GM18526 (cell line): ENCODE measurements around the gene RETN.
A peak's percentile ranks its signal among the peaks of the same experiment; 100 is the strongest.

Experiments
- POLR2A ChIP-seq: IDR thresholded peaks from 3 replicates; pipeline ENCODE4 v1.6.1; 2011; ENCODE audit not compliant: insufficient read length; ENCODE audit errors: extremely low read depth

The RETN gene

DNA sequence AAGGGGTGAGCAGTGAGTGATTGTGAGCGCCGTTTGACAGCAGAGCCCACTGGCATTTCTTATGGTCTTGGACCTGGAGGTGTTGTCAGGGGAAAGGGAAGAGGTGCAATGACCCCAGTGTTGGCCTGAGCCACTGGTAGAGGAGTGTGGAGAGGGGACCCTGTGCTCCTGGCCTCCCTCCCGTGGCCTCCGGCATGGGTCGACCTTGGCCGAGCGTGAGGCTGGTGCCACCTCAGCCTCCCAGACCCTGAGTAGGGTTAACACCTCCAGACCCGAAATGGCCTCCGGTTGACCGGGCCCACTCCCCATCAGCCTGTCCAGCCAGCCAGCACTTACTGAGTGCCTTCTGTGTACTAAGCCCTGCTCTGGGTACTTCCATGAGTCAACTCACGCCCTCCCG, 18.3 kb downstream of the RETN start:
- peak; percentile 32 for TF ChIP-seq POLR2A

DNA sequence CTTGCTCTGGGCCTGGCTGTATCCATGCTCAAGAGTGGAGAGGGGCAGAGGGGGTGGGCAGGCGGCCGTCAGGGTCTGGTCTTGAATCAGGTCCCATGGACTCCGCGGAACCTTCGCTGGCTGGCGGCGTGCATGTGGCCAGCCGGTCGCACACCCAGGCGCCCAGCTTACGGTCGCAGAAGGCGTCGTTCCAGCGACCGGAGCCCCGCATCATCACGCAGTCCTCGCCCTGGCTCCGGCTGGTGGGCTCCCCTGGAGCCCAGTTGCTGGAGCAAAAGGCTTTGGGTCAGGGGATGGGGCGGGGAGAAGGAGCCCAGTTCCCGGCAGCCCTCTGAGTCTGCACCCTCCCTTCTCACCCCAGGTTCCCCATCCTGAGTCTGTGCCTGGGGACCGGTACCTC, 20.3 kb downstream of the RETN start:
- TF ChIP-seq POLR2A: peak; percentile 3

DNA sequence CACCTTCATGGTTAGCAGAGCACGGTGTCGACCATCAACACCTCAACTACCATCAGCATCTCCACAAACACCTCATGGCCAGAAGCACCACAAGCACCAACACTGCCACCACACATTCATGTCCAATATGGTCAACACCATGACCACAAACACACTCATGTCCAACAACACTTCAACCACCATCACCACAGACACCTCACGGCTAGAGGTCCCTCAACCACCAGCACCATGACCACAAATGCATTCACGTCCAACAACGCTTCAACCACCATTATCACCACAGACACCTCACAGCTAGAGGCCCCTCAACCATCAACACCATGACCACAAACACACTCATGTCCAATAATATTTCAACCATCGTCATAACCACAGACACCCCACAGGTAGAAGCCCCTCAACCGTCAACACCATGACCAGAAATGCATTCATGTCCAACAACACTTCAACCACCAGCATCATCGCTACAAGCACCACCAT, 22.0 kb downstream of the RETN start:
- TF ChIP-seq POLR2A: no peak

DNA sequence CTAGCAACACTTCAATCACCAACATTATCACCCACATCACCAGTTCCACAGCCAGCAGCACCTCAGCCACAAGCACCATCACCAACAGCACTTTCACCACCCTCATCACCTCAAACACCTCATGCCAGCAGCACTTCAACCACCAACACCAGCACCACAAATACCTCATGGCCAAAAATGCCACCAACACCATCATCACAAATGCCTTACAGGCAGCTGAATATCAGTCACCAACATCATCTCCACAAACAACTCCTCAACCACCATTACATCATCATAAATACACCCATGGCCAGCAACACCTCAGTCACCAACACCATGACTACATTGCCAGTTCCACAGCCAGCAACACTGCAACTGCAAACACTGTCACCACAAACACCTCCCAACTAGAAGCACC, 22.6 kb downstream of the RETN start:
- TF ChIP-seq POLR2A: no peak

DNA sequence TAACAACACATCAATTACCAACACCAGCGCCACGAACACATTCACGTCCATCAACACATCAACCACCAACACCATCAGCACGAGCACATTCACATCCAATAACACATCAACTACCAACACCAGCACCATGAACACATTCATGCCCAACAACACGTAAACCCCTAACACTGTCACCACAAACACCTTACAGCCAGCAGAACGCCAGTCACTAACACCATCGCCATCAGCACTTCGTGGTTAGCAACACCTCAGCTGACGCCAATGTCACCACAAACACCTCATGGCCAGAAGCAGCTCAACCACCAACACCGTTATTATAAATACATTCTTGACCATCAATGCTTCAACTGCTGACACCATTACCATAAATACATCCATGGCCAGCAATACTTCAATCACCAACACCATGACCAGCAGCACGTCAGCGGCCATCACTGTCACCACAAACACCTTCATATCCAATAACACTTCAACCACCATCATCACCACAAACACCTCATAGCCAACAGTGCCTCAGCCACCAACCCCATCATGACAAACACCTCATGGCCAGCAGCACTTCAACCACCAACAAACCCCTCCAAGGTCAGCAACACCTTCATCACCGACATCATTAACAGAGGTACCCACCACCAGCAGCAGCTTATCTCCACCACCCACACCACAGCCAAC, 23.7 kb downstream of the RETN start:
- no peak for TF ChIP-seq POLR2A

DNA sequence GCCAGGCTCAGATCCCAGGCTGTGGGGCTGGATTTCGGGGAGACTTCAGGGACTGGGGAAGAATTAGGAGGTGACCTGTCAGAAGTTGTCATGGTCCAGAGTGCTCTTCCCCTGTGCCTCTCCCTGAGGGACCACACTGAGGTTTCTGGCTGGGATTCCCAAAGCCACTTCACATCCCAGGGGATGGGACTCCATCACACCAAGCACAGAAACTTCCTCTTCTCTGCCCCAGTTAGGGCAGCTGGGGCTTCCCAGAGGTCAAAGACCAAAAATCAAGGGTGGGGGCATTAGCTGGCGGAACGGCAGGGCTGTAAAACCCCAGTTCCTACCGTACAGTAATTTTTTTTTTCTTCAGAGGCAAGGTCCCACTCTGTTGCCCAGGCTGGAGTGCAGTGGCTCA, 25.6 kb downstream of the RETN start:
- no peak for TF ChIP-seq POLR2A

DNA sequence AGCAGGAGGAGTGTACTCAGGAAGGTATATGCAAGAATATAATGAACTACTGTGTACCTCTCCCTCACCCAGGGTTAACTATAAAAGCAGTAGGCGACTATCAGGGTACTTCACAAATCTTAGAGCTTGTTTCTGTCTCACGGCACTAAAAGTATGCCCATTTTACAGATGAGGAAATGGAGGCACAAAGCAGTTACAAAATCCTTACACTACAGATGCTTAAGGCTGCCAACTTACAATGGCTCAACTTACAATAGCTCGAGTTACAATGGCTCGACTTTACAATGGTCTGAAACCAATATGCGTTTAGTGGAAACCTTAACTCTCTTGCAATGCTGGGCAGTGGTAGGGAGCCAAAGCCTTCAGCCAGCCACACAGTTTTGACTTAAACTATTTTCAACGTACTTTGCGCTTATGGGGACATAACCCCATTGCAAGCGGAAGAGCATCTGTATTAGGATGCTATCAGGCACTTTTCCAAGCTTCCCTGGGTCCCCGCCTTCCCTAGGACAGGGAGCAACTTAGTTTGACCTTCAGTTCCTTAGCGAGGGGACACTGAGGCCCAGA, 29.0 kb downstream of the RETN start:
- no peak for TF ChIP-seq POLR2A

DNA sequence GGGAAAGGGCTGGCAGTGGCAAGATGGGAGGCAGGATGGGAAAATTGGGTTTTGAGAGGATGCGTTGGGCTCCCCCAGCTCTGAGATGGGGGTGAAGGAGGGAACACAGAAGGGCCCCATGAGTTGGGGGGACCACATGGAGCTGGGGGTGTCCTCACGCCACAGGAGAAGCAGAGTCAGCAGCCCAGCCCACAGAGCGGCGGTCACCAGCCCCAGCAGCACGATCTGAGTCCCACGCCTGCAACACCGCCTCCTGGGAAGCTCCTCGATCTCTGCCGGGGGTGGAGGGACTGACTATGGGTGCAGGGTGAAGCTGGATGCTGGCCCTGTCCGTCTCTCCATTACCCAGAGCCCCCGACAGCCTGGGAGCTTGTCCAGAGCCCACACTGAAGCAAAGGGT, 29.7 kb downstream of the RETN start:
- no peak for TF ChIP-seq POLR2A

DNA sequence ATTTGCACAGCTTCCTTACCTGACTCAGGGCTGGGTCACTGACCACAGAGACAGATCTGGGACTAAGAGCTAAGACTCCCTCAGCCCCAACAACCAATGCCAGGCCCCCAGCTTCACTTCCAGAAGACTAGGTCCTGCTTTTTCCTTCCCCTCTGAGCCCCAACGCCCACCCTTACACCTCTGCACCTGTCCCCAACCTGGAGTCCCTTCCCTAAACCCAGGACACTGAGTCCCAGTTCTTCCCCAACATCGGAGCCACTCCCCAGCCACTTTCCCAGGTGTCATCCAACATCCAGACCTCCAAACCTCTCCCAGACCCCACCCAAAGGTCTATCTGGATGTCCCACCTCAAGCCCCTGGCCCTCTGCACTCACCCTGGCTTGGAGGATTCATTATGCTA, 30.2 kb downstream of the RETN start:
- TF ChIP-seq POLR2A: no peak

DNA sequence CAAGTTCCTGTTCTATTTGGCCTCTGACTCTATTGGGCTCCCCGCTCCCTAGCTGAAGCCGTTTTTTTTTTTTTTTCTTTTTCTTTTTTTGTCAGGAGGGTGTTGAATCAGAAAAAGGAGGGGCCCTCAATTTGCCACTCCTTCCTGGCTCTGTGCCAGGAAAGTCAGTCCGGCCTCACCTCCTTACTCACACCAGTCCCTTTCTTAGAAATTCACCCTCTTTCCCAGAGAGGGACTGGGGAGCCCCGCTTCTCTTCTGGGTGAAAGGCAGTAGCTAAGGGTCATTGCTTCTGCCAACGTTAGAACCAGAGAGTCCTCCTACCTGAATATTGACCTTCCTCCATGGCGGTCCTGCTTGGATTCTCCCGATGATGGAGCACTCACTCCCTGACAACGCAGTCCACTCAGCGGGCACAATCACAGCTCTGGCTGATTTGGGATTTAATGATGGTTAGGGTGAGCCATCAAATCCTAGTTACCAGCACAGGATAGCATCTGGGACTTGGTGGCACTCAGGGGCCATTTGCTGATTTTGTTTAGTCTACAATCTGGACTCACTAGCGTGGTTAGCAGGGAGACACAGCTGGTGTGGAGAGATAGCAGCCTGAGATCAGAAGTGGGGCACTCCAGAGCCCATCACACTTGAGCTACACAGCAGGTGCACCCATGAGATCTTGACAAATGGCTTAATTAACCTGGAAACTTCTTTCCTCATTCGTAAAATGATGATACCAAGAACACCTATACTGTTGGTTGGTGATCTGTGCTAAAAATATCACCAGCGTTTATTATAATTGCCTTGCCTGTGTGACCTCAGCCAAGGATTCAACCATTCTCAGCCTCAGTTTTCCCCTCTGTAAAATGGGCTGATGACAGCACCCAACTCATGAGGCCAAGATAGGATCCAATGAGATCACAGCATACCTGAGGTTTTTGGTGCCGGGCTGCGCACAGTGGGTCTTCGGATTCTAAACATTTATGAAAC, 30.9 kb downstream of the RETN start:
- TF ChIP-seq POLR2A: no peak

DNA sequence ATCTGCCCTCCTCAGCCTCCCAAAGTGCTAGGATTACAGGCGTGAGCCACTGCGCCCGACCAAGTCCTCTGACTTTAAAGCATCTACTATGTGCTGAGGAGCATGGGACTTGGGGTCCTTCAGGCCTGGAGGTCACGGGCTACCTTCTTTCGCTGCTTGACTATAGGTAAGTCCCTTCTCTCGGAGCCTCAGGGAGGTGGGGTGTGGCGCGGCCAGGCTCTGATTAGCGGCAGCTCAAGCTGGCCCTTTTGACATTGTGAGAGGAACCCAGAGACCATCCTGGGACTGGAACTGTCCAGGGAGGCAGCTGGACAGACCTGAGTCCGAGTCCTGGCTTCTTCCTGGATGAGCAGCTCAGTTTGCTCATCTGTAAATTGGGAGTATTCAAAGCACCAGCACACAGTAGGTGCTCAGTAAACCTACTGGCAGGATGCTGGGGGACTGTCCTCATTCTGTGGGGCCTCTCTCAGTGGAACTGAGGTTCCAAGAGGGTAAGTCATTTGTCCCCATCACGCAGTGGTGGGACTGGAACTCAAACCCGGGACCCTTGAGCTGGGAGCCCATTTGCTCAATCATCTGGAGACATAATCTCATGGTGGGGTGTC, 32.3 kb downstream of the RETN start:
- TF ChIP-seq POLR2A: no peak

DNA sequence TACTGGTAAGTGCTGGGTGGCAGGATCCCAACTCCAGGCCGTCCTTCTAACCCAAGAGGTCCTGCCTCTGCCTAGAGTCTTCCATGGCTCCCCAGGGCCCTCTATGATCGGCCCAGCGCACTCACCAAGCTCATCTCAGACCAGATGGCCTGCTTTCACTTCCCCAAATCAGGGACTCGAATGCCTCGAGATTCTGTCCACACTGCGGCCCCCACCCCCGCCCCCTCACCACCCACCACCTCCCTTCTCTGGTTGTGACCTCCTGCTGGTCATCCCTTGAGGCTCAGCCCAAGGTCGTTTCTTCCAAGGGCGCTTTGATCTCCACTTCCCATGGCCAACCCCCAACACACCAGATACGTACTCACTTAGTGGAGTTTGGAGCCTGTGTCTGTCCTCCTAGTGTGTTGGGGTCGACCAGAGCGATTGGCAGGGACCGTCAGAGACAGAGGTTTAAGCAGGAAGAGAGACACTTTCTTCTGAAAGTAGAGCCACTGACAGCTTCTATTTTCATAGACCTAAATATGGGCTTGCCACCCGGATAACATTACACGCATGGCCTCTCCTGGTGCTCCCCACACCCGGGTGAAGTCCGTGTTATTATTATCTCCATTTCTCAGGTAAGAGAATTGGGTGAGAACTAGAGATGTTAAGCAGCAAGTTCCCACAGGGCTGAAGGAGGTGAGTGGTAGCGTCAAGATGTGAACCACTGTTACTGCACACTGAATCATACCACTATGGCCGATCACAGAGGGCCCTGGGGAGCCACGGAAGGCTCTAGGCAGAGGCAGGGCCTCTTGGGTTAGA, 33.0 kb downstream of the RETN start, which contains the start of gene FCER2:
Gene FCER2, minus strand, starts transcription at position 478 of the 804 bp plus-strand sequence. CDS start 2,371 bp downstream, outside the sequence.
- peak; percentile 29 for TF ChIP-seq POLR2A

DNA sequence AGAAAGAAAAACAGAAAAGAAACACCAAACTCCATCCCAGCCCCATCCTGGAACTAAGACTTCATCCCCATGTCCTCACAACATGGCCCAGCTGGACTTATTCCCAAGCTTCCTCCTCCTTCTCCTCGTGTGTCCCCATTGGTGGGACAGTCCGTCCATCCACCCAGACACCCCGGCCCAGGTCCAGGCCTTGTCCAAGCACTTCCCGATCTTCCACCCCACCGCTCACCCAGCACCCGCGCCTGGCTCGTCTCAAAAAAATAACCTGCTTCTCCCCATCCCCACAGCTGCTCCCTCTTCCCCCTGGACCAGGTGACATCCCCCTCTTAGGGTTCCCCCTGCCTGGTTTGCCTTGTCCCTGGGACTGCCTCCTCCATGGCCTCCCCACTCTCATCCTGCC, 34.5 kb downstream of the RETN start:
- TF ChIP-seq POLR2A: no peak

DNA sequence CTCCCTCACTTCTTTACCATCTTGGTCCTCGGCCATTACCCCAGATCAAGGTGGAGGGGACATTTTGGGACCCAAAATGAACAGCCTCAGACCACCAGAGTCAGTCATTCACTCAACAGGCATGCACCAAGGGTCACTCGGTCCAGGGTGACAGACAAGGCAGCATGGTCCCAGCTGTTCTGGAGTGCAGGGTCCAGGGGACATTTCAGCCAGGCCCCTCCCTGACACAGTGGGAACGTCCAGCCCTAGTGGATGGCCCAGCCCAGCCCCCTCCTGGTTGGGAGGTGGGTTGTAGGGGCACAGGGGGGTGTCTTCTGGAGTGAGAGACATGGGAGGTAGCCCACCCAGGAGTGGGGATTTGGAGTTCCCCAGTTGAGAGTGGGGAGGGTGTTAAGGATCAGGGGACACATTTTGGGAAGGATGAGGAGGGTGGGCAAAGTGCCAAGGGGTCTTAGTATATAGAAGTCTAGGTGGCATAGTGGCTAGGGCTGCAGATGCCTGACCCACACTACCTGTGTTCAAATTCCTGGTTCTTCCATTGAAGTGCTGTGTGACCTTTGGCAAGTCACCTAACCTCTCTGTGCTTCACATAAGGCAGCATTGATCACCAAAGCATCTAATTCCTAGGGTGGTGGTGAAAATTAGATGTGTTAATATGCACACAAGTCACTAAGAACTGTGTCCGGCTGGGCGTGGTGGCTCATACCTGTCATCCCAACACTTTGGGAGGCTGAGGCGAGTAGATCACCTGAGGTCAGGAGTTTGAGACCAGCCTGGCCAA, 35.6 kb downstream of the RETN start:
- no peak for TF ChIP-seq POLR2A
